Measurements from ENCODE around the gene DICER1. TPM values are rescaled to one million over a fixed set of nuclear protein-coding genes. Genes with fewer than 3 reads are reported as not detected.

DICER1 gene
- polyA plus RNA-seq, 1 donor from 2014 or later, result 93.8 TPM

GRCh38 chr14:95041477-95042020, 115.8 kb downstream of the DICER1 start:
- Histone ChIP-seq H3K36me3 (ENCODE audit: insufficient read depth, low read length) (no peaks in the 10 kb centered on the region), H3K9me3 (ENCODE audit: low read length) (no peaks in the 10 kb centered on the region), H3K4me2 (ENCODE audit: low read length) (no peak overlapping the region), H3K27ac (ENCODE audit: low read length) (no peak overlapping the region), H3K4me3 (ENCODE audit: low read length) (no peak overlapping the region), H3F3A (ENCODE audit: insufficient read depth, low read length, poor library complexity, severe bottlenecking) (no peaks in the 10 kb centered on the region), H3K9me2 (ENCODE audit: insufficient read depth, low read length) (no peaks in the 10 kb centered on the region), H3K79me2 (replicated peaks; ENCODE audit: insufficient read depth, low read length) (no peaks in the 10 kb centered on the region), H2AFZ (ENCODE audit: low read depth, low read length) (no peak overlapping the region), H3K9ac (ENCODE audit: low read length) (no peak overlapping the region), H4K20me1 (ENCODE audit: insufficient read depth) (no peaks in the 10 kb centered on the region), H3K27me3 (ENCODE audit: insufficient read depth, low read depth, low read length) (no peaks in the 10 kb centered on the region)
- no peak for TF ChIP-seq RAD21 (conservative IDR thresholded peaks at IDR 0.05)
- no peak for TF ChIP-seq POLR2AphosphoS5 (IDR thresholded peaks at IDR 0.05)
- TF ChIP-seq TAF1 (IDR thresholded peaks at IDR 0.05; ENCODE audit: low read depth), result no peak
- TF ChIP-seq MXI1 (conservative IDR thresholded peaks at IDR 0.05; ENCODE audit: poor library complexity, severe bottlenecking), result no peak
- no peak for TF ChIP-seq CTCF (IDR thresholded peaks at IDR 0.05; ENCODE audit: poor library complexity, severe bottlenecking)
- no peak for TF ChIP-seq EP300 (conservative IDR thresholded peaks at IDR 0.05; ENCODE audit: poor library complexity, severe bottlenecking)
- no peak for TF ChIP-seq EZH2 (IDR thresholded peaks at IDR 0.05; ENCODE audit: borderline replicate concordance, insufficient read depth, low read length, poor library complexity, severe bottlenecking)
- TF ChIP-seq SMC3 (conservative IDR thresholded peaks at IDR 0.05; ENCODE audit: poor library complexity), result no peak
- TF ChIP-seq, protein P1, sequence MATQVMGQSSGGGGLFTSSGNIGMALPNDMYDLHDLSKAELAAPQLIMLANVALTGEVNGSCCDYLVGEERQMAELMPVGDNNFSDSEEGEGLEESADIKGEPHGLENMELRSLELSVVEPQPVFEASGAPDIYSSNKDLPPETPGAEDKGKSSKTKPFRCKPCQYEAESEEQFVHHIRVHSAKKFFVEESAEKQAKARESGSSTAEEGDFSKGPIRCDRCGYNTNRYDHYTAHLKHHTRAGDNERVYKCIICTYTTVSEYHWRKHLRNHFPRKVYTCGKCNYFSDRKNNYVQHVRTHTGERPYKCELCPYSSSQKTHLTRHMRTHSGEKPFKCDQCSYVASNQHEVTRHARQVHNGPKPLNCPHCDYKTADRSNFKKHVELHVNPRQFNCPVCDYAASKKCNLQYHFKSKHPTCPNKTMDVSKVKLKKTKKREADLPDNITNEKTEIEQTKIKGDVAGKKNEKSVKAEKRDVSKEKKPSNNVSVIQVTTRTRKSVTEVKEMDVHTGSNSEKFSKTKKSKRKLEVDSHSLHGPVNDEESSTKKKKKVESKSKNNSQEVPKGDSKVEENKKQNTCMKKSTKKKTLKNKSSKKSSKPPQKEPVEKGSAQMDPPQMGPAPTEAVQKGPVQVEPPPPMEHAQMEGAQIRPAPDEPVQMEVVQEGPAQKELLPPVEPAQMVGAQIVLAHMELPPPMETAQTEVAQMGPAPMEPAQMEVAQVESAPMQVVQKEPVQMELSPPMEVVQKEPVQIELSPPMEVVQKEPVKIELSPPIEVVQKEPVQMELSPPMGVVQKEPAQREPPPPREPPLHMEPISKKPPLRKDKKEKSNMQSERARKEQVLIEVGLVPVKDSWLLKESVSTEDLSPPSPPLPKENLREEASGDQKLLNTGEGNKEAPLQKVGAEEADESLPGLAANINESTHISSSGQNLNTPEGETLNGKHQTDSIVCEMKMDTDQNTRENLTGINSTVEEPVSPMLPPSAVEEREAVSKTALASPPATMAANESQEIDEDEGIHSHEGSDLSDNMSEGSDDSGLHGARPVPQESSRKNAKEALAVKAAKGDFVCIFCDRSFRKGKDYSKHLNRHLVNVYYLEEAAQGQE (IDR thresholded peaks at IDR 0.05; ENCODE audit: borderline replicate concordance), result no peak

- Histone ChIP-seq H3K79me2 (replicated peaks; ENCODE audit: insufficient read depth, low read length) (no peaks in the 10 kb centered on the region), H3K9me3 (ENCODE audit: low read length) (no peaks in the 10 kb centered on the region), H3K9ac (ENCODE audit: low read length) (no peak overlapping the region), H3K27me3 (ENCODE audit: insufficient read depth, low read depth, low read length) (no peaks in the 10 kb centered on the region), H3K27ac (ENCODE audit: low read length) (no peak overlapping the region), H2AFZ (ENCODE audit: low read depth, low read length) (no peak overlapping the region), H3K9me2 (ENCODE audit: insufficient read depth, low read length) (no peaks in the 10 kb centered on the region), H3K4me2 (ENCODE audit: low read length) (no peak overlapping the region), H3K4me3 (ENCODE audit: low read length) (no peak overlapping the region), H4K20me1 (ENCODE audit: insufficient read depth) (no peaks in the 10 kb centered on the region), H3K36me3 (ENCODE audit: insufficient read depth, low read length) (no peaks in the 10 kb centered on the region), H3F3A (ENCODE audit: insufficient read depth, low read length, poor library complexity, severe bottlenecking) (no peaks in the 10 kb centered on the region)
- no peak for TF ChIP-seq MXI1 (conservative IDR thresholded peaks at IDR 0.05; ENCODE audit: poor library complexity, severe bottlenecking)
- TF ChIP-seq SMC3 (conservative IDR thresholded peaks at IDR 0.05; ENCODE audit: poor library complexity), result no peak
- no peak for TF ChIP-seq CTCF (IDR thresholded peaks at IDR 0.05; ENCODE audit: poor library complexity, severe bottlenecking)
- TF ChIP-seq EP300 (conservative IDR thresholded peaks at IDR 0.05; ENCODE audit: poor library complexity, severe bottlenecking), result no peak
- TF ChIP-seq EZH2 (IDR thresholded peaks at IDR 0.05; ENCODE audit: borderline replicate concordance, insufficient read depth, low read length, poor library complexity, severe bottlenecking), result no peak
Measured at GRCh38 chr14:95040708-95041476, 116.4 kb downstream of the DICER1 start.

Data from neural cell (in vitro differentiated cells).